Keratinocyte (primary cell): ENCODE data around the gene NSMCE1.

ENCODE experiments used
- EZH2 ChIP-seq: IDR thresholded peaks from one replicate; pipeline ENCODE4 v1.6.1; 2012; ENCODE audit warnings: inconsistent platforms, mild to moderate bottlenecking, low read length, moderate library complexity
- TF ChIP-seq, protein P1 (sequence below), 3 experiments: IDR thresholded peaks in 1 of 3; conservative IDR thresholded peaks in 1 of 3; optimal IDR thresholded peaks in 1 of 3; 2 replicates in 2 of 3; 3 replicates in 1 of 3; pipeline versions ENCODE3 to v1.5.1; 2011; ENCODE audit warnings: low read length in 3 of 3, mild to moderate bottlenecking in 3 of 3, moderate library complexity in 2 of 3, control low read depth in 1 of 3, inconsistent platforms in 1 of 3; ENCODE audit not compliant: insufficient read depth in 2 of 3; ENCODE audit errors: extremely low read depth in 1 of 3

DNA sequence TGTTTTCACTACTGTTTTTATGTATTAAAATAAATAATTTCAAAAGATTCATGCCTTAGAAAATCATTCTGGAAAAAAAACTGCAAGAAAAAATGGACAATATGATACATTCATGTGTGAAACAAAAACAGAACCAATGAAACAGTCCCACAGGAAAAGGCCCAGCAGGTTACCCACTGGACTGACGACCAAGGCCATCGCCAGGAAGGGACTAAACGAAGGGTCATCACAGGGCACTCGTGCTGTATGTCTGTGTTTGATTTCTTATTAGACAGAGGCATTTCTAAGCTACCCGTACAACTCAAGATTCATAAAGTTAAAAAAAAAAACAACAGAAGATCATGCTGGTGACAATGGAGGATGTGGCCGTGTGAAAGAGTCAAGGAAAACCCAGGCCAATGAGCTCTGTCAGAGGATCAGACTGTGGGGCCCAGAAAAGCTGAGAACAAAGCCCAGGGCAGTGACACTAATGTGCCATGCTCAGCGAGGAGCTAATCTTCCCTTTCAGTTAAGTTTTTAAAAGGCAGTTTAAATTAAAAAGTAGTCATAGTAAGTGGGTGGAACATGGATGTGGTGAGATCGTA, 31.8 kb downstream of the NSMCE1 start:
- TF ChIP-seq, protein P1, sequence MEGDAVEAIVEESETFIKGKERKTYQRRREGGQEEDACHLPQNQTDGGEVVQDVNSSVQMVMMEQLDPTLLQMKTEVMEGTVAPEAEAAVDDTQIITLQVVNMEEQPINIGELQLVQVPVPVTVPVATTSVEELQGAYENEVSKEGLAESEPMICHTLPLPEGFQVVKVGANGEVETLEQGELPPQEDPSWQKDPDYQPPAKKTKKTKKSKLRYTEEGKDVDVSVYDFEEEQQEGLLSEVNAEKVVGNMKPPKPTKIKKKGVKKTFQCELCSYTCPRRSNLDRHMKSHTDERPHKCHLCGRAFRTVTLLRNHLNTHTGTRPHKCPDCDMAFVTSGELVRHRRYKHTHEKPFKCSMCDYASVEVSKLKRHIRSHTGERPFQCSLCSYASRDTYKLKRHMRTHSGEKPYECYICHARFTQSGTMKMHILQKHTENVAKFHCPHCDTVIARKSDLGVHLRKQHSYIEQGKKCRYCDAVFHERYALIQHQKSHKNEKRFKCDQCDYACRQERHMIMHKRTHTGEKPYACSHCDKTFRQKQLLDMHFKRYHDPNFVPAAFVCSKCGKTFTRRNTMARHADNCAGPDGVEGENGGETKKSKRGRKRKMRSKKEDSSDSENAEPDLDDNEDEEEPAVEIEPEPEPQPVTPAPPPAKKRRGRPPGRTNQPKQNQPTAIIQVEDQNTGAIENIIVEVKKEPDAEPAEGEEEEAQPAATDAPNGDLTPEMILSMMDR (optimal IDR thresholded peaks at IDR 0.05 in 1 of 3, IDR thresholded peaks at IDR 0.05 in 1 of 3, conservative IDR thresholded peaks at IDR 0.05 in 1 of 3; ENCODE audit: extremely low read depth in 1 of 3, insufficient read depth in 2 of 3, low read length in 3 of 3), result no peak
- TF ChIP-seq EZH2, result no peak
